Spleen (tissue), 7 donors: ENCODE data around the gene KL.

Source experiments
- CTCF ChIP-seq, 11 experiments: fragments of 200-600 bp in 7 of 11; fragments of 450-650 bp in 4 of 11; sonication (generic) in 4 of 11; IDR thresholded peaks in 8 of 11; conservative IDR thresholded peaks in 3 of 11; 1 replicate in 7 of 11; 2 replicates in 4 of 11; pipeline versions ENCODE4 v1.4.0 to v1.8.0; 2016 to 2021; ENCODE audit warnings: antibody characterized with exemption in 11 of 11, inconsistent platforms in 4 of 11, mild to moderate bottlenecking in 1 of 11
- POLR2AphosphoS5 ChIP-seq, 3 donors: sonication (generic); formaldehyde crosslinking; IDR thresholded peaks; one replicate each; pipeline ENCODE4 v1.5.1; 2017; ENCODE audit warnings: antibody characterized with exemption in 3 of 3
- donor health status: DM: no; HTN: no; CAD: no; lungs with moderate emphysema.
- donor health status: DM: no; HTN: no; CAD: no.
- donor health status: DM: no; HTN: no; CAD: no.

DNA sequence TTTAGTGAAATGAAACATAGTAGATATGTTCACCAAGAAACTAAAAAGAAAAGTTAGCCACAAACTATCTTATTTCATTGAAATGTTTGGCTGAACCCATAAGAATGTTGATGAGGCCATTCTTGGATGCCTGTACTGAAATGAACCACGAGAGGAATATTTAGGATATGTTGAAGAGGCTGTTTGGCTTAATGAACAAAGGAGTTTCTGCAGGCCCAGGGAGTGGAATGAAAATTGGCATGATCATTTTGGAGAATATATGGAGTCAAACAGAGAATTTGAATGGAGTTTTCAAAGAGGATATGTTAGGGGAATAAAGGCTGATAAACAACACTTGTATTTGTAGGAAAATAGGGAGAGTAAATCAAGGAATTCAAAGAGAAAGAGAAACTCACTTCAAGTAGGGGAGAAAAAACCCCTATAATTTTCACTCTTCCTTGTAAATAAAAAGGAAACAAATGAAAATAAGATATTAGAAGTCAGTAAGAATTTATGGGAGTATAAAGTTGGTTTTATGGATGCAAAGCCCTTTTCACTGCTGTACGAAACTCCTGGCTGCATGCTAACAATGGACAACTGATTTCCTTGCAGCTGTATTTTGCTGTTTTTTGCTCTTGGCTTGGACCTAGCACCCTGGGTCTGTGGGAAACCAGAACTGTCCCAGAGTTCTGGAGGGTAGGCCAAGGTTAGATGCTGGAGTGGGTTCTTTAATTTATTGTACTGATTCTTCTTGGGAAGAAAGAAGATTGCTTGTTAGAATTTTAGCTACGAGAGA lies 36.5 kb downstream of the KL start:
- TF ChIP-seq POLR2AphosphoS5 (IDR thresholded peaks at IDR 0.05) (no peak), CTCF (IDR thresholded peaks at IDR 0.05 in 8 of 11, conservative IDR thresholded peaks at IDR 0.05 in 3 of 11) (no peak)
